ENCODE data around the gene RNF43.

GRCh38 chr17:58411408-58411894, 5.9 kb downstream of the RNF43 start:
- TF ChIP-seq CTCF (IDR thresholded peaks at IDR 0.05; ENCODE audit: low read depth, low read length): no peak
- TF ChIP-seq EZH2phosphoT487 (IDR thresholded peaks at IDR 0.05; ENCODE audit: low read depth): no peak

All from OCI-LY3 (cell line).